NB4 (cell line): ENCODE results near the gene MAST4.

Source experiments
- CTCF ChIP-seq: IDR thresholded peaks from one replicate; pipeline ENCODE4 v1.5.1; 2012; ENCODE audit warnings: low read depth, low read length
- MAX ChIP-seq: IDR thresholded peaks from 2 replicates; pipeline ENCODE4 v1.6.1; 2011; ENCODE audit warnings: low read depth, low read length
- POLR2A ChIP-seq: IDR thresholded peaks from 2 replicates; pipeline ENCODE4 v1.6.1; 2011; ENCODE audit warnings: mild to moderate bottlenecking; ENCODE audit not compliant: insufficient read length; ENCODE audit errors: extremely low read depth

GRCh38 chr5:66986534-66986933 is 390.3 kb downstream of the MAST4 start:
- TF ChIP-seq CTCF, result no peak
- no peak for TF ChIP-seq POLR2A
- no peak for TF ChIP-seq MAX
